ENCODE results near the gene INHBE.

INHBE gene

GRCh38 chr12:57461917-57462250 is 6.8 kb downstream of the INHBE start:
- Mint-ChIP-seq H3K4me1 (ENCODE audit: low read depth) (peaks cover 46% of the 10 kb centered on the region), H3K27me3 (ENCODE audit: low read depth) (peaks cover 22% of the 10 kb centered on the region), H3K36me3 (ENCODE audit: low read depth) (no peaks in the 10 kb centered on the region), H3K9me3 (no peaks in the 10 kb centered on the region), H3K4me3 (peak overlapping the region; percentile 87), H3K27ac (no peak overlapping the region)

GRCh38 chr12:57462251-57462911 is 7.3 kb downstream of the INHBE start:
- peaks cover 4% of the 10 kb centered on the region for H3K36me3 Mint-ChIP-seq (ENCODE audit: low read depth)
- H3K4me1 Mint-ChIP-seq (ENCODE audit: low read depth) = peaks cover 46% of the 10 kb centered on the region
- peak overlapping the region; percentile 79 for H3K27ac Mint-ChIP-seq
- peaks cover 22% of the 10 kb centered on the region for H3K27me3 Mint-ChIP-seq (ENCODE audit: low read depth)
- no peaks in the 10 kb centered on the region for H3K9me3 Mint-ChIP-seq
- H3K4me3 Mint-ChIP-seq = peak overlapping the region; percentile 87

GRCh38 chr12:57462912-57463253 is 7.8 kb downstream of the INHBE start:
- peak overlapping the region; percentile 79 for H3K27ac Mint-ChIP-seq
- H3K27me3 Mint-ChIP-seq (ENCODE audit: low read depth) = peaks cover 22% of the 10 kb centered on the region
- no peaks in the 10 kb centered on the region for H3K9me3 Mint-ChIP-seq
- peak overlapping the region; percentile 85 for H3K4me3 Mint-ChIP-seq
- peaks cover 46% of the 10 kb centered on the region for H3K4me1 Mint-ChIP-seq (ENCODE audit: low read depth)
- peaks cover 4% of the 10 kb centered on the region for H3K36me3 Mint-ChIP-seq (ENCODE audit: low read depth)

- peaks cover 13% of the 10 kb centered on the region for H3K36me3 Mint-ChIP-seq (ENCODE audit: low read depth)
- peaks cover 40% of the 10 kb centered on the region for H3K4me1 Mint-ChIP-seq (ENCODE audit: low read depth)
- H3K27me3 Mint-ChIP-seq (ENCODE audit: low read depth) = peaks cover 22% of the 10 kb centered on the region
- no peak overlapping the region for H3K27ac Mint-ChIP-seq
- H3K9me3 Mint-ChIP-seq = no peaks in the 10 kb centered on the region
- H3K4me3 Mint-ChIP-seq = no peak overlapping the region
Measured at GRCh38 chr12:57464569-57464968, 9.5 kb downstream of the INHBE start.

- H3K27ac Mint-ChIP-seq = no peak overlapping the region
- H3K27me3 Mint-ChIP-seq (ENCODE audit: low read depth) = peaks cover 20% of the 10 kb centered on the region
- peaks cover 38% of the 10 kb centered on the region for H3K4me1 Mint-ChIP-seq (ENCODE audit: low read depth)
- no peaks in the 10 kb centered on the region for H3K9me3 Mint-ChIP-seq
- no peak overlapping the region for H3K4me3 Mint-ChIP-seq
- H3K36me3 Mint-ChIP-seq (ENCODE audit: low read depth) = peaks cover 17% of the 10 kb centered on the region
Measured at GRCh38 chr12:57465030-57465746, 10.1 kb downstream of the INHBE start.

GRCh38 chr12:57465747-57466505 is 10.8 kb downstream of the INHBE start:
- H3K27me3 Mint-ChIP-seq (ENCODE audit: low read depth) = peaks cover 15% of the 10 kb centered on the region
- no peaks in the 10 kb centered on the region for H3K9me3 Mint-ChIP-seq
- H3K27ac Mint-ChIP-seq = no peak overlapping the region
- H3K36me3 Mint-ChIP-seq (ENCODE audit: low read depth) = peaks cover 17% of the 10 kb centered on the region
- H3K4me3 Mint-ChIP-seq = no peak overlapping the region
- H3K4me1 Mint-ChIP-seq (ENCODE audit: low read depth) = peaks cover 33% of the 10 kb centered on the region

- peaks cover 22% of the 10 kb centered on the region for H3K36me3 Mint-ChIP-seq (ENCODE audit: low read depth)
- no peaks in the 10 kb centered on the region for H3K9me3 Mint-ChIP-seq
- peaks cover 5% of the 10 kb centered on the region for H3K27me3 Mint-ChIP-seq (ENCODE audit: low read depth)
- no peak overlapping the region for H3K4me3 Mint-ChIP-seq
- H3K27ac Mint-ChIP-seq = peak overlapping the region; percentile 18
- peaks cover 26% of the 10 kb centered on the region for H3K4me1 Mint-ChIP-seq (ENCODE audit: low read depth)
Measured at GRCh38 chr12:57467212-57467874, 12.2 kb downstream of the INHBE start.

GRCh38 chr12:57467915-57468314 is 12.8 kb downstream of the INHBE start:
- H3K27ac Mint-ChIP-seq = no peak overlapping the region
- H3K9me3 Mint-ChIP-seq = no peaks in the 10 kb centered on the region
- no peaks in the 10 kb centered on the region for H3K27me3 Mint-ChIP-seq (ENCODE audit: low read depth)
- H3K4me1 Mint-ChIP-seq (ENCODE audit: low read depth) = peaks cover 23% of the 10 kb centered on the region
- H3K36me3 Mint-ChIP-seq (ENCODE audit: low read depth) = peaks cover 27% of the 10 kb centered on the region
- no peak overlapping the region for H3K4me3 Mint-ChIP-seq

- peaks cover 21% of the 10 kb centered on the region for H3K4me1 Mint-ChIP-seq (ENCODE audit: low read depth)
- H3K9me3 Mint-ChIP-seq = no peaks in the 10 kb centered on the region
- no peak overlapping the region for H3K27ac Mint-ChIP-seq
- peaks cover 39% of the 10 kb centered on the region for H3K36me3 Mint-ChIP-seq (ENCODE audit: low read depth)
- no peak overlapping the region for H3K4me3 Mint-ChIP-seq
- H3K27me3 Mint-ChIP-seq (ENCODE audit: low read depth) = no peaks in the 10 kb centered on the region
Measured at GRCh38 chr12:57469296-57470164, 14.4 kb downstream of the INHBE start.

- H3K36me3 Mint-ChIP-seq (ENCODE audit: low read depth) = peaks cover 43% of the 10 kb centered on the region
- no peak overlapping the region for H3K4me3 Mint-ChIP-seq
- H3K27ac Mint-ChIP-seq = no peak overlapping the region
- H3K9me3 Mint-ChIP-seq = no peaks in the 10 kb centered on the region
- H3K27me3 Mint-ChIP-seq (ENCODE audit: low read depth) = no peaks in the 10 kb centered on the region
- peaks cover 21% of the 10 kb centered on the region for H3K4me1 Mint-ChIP-seq (ENCODE audit: low read depth)
Measured at GRCh38 chr12:57470286-57470969, 15.3 kb downstream of the INHBE start.

- Mint-ChIP-seq H3K36me3 (ENCODE audit: low read depth) (peaks cover 44% of the 10 kb centered on the region), H3K9me3 (no peaks in the 10 kb centered on the region), H3K4me1 (ENCODE audit: low read depth) (peaks cover 21% of the 10 kb centered on the region), H3K4me3 (no peak overlapping the region), H3K27ac (no peak overlapping the region), H3K27me3 (ENCODE audit: low read depth) (no peaks in the 10 kb centered on the region)
Measured at GRCh38 chr12:57470970-57471656, 16.0 kb downstream of the INHBE start.

GRCh38 chr12:57471661-57472060 is 16.6 kb downstream of the INHBE start:
- Mint-ChIP-seq H3K27ac (no peak overlapping the region), H3K4me1 (ENCODE audit: low read depth) (peaks cover 26% of the 10 kb centered on the region), H3K4me3 (no peak overlapping the region)

GRCh38 chr12:57472391-57472790 is 17.3 kb downstream of the INHBE start:
- Mint-ChIP-seq H3K27ac (no peak overlapping the region), H3K4me1 (ENCODE audit: low read depth) (peaks cover 29% of the 10 kb centered on the region), H3K9me3 (no peaks in the 10 kb centered on the region), H3K27me3 (ENCODE audit: low read depth) (no peaks in the 10 kb centered on the region), H3K4me3 (no peak overlapping the region), H3K36me3 (ENCODE audit: low read depth) (peaks cover 52% of the 10 kb centered on the region)

More at GRCh38 chr12:57471661-57472060, 16.6 kb downstream of the INHBE start:
- Mint-ChIP-seq H3K27me3 (ENCODE audit: low read depth) (no peaks in the 10 kb centered on the region), H3K36me3 (ENCODE audit: low read depth) (peaks cover 49% of the 10 kb centered on the region), H3K9me3 (no peaks in the 10 kb centered on the region)

All from T-helper 1 cell treated with Interleukin-12 subunit alpha and Interleukin-12 subunit beta and Interleukin-4 antibody, amounts not matched to agents 30 μg/mL and 1 μg/mL, for 36 hours (primary cell).